ENCODE measurements around the gene RNF150.

The RNF150 gene

DNA sequence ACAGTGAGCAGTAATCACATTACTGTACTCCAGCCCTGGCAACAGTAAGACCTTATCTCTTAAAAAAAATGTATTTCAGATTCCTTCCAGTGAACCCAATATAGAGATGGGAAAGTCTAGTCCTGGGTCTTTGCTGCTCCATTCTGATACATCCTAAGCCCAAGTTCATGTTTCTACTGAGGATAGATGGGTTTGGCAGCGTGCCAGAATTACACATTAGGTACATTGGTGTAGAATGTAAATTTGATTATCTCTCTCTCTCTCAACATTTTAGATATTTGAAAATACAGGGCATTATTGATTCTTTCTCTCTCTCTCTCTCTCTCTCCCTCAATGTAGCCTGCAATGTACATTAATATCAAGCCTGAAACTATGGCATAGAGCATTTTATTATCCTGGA, 43.9 kb upstream of the RNF150 start:
- H3K9me2 ChIP-seq (replicated peaks; ENCODE audit: low read depth, low read length) = no peaks in the 10 kb centered on the region
- no peak overlapping the region for H2AFZ ChIP-seq (ENCODE audit: low read length)
- no peaks in the 10 kb centered on the region for H3F3A ChIP-seq (ENCODE audit: low read depth)
- H3K4me2 ChIP-seq (ENCODE audit: low read depth, low read length, poor library complexity, severe bottlenecking) = no peak overlapping the region
- H3K27me3 ChIP-seq (ENCODE audit: insufficient read depth, low read length, poor library complexity, severe bottlenecking) = no peaks in the 10 kb centered on the region
- H3K79me2 ChIP-seq (ENCODE audit: insufficient read depth, low read length) = no peaks in the 10 kb centered on the region
- TF ChIP-seq, protein P1, sequence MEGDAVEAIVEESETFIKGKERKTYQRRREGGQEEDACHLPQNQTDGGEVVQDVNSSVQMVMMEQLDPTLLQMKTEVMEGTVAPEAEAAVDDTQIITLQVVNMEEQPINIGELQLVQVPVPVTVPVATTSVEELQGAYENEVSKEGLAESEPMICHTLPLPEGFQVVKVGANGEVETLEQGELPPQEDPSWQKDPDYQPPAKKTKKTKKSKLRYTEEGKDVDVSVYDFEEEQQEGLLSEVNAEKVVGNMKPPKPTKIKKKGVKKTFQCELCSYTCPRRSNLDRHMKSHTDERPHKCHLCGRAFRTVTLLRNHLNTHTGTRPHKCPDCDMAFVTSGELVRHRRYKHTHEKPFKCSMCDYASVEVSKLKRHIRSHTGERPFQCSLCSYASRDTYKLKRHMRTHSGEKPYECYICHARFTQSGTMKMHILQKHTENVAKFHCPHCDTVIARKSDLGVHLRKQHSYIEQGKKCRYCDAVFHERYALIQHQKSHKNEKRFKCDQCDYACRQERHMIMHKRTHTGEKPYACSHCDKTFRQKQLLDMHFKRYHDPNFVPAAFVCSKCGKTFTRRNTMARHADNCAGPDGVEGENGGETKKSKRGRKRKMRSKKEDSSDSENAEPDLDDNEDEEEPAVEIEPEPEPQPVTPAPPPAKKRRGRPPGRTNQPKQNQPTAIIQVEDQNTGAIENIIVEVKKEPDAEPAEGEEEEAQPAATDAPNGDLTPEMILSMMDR (conservative IDR thresholded peaks at IDR 0.05; ENCODE audit: low read length) = no peak
- no peak for TF ChIP-seq EZH2phosphoT487 (IDR thresholded peaks at IDR 0.05; ENCODE audit: borderline replicate concordance)
- H4K20me1 ChIP-seq (ENCODE audit: insufficient read depth, low read length, poor library complexity, severe bottlenecking) = no peaks in the 10 kb centered on the region
- H3K9ac ChIP-seq (ENCODE audit: low read depth, low read length, poor library complexity, severe bottlenecking) = no peak overlapping the region
- no peaks in the 10 kb centered on the region for H3K9me3 ChIP-seq (ENCODE audit: insufficient read depth, low read depth, low read length)
- no peaks in the 10 kb centered on the region for H3K36me3 ChIP-seq (ENCODE audit: insufficient read depth, low read length)
- no peak overlapping the region for H3K4me3 ChIP-seq (ENCODE audit: low read length, poor library complexity, severe bottlenecking)
- H3K4me1 ChIP-seq (ENCODE audit: insufficient read depth, low read length, poor library complexity, severe bottlenecking) = no peaks in the 10 kb centered on the region

DNA sequence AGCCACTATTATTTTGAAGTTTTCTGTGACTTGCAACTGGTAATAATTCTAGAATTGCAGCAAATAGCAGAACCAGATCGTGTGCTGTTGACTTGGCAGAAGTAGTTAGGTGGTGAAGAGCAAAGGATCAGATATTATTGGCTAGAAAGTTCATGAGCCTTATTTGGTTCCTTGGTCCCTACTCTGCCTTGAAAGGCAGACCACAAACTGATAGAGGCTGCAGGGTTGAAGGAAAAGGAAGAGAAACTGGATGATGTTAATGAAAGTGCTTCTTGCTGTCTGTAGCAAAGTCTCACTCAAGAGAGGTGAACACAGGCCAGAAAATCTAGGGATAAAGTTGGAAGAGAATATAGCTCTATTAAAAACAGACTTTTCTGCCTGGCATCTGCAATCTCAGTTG, 41.2 kb upstream of the RNF150 start:
- H2AFZ ChIP-seq (ENCODE audit: low read length) = peak overlapping the region; percentile 26; the same call in 1 of the 2 replicates
- H3K27me3 ChIP-seq (ENCODE audit: insufficient read depth, low read length, poor library complexity, severe bottlenecking) = no peaks in the 10 kb centered on the region
- no peaks in the 10 kb centered on the region for H3F3A ChIP-seq (ENCODE audit: low read depth)
- H3K4me3 ChIP-seq (ENCODE audit: low read length, poor library complexity, severe bottlenecking) = no peak overlapping the region
- H3K79me2 ChIP-seq (ENCODE audit: insufficient read depth, low read length) = no peaks in the 10 kb centered on the region
- no peaks in the 10 kb centered on the region for H3K36me3 ChIP-seq (ENCODE audit: insufficient read depth, low read length)
- no peaks in the 10 kb centered on the region for H3K9me2 ChIP-seq (replicated peaks; ENCODE audit: low read depth, low read length)
- no peaks in the 10 kb centered on the region for H3K4me1 ChIP-seq (ENCODE audit: insufficient read depth, low read length, poor library complexity, severe bottlenecking)
- no peaks in the 10 kb centered on the region for H4K20me1 ChIP-seq (ENCODE audit: insufficient read depth, low read length, poor library complexity, severe bottlenecking)
- H3K9ac ChIP-seq (ENCODE audit: low read depth, low read length, poor library complexity, severe bottlenecking) = no peak overlapping the region
- H3K4me2 ChIP-seq (ENCODE audit: low read depth, low read length, poor library complexity, severe bottlenecking) = no peak overlapping the region
- H3K9me3 ChIP-seq (ENCODE audit: insufficient read depth, low read depth, low read length) = 0 out of 2 replicates have a peak, but pooled peaks cover 2% of the 10 kb centered on the region
- no peak for TF ChIP-seq EZH2phosphoT487 (IDR thresholded peaks at IDR 0.05; ENCODE audit: borderline replicate concordance)
- TF ChIP-seq, protein P1 (conservative IDR thresholded peaks at IDR 0.05; ENCODE audit: low read length) = no peak

DNA sequence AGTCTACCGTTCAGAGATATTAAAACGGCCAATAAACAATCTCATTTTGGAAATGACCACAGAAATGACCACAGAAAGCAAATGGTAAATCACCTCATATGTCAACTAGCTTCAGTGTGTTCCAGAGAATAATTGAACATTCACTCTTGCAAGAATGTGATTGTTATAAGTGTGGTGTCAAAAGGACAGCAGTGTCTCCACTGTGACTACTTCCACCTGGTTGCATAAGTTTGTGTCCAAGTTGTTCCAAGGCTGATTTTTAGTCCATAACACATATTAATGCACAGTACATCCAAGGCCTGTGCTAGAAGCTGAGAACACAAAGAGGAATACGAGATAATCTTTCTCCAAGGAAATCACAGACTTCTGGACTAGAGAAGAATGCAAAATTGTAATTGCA, 37.4 kb upstream of the RNF150 start:
- H3K9me2 ChIP-seq (replicated peaks; ENCODE audit: low read depth, low read length) = no peaks in the 10 kb centered on the region
- no peak overlapping the region for H3K4me2 ChIP-seq (ENCODE audit: low read depth, low read length, poor library complexity, severe bottlenecking)
- no peak overlapping the region for H3K4me3 ChIP-seq (ENCODE audit: low read length, poor library complexity, severe bottlenecking)
- no peaks in the 10 kb centered on the region for H3F3A ChIP-seq (ENCODE audit: low read depth)
- H3K36me3 ChIP-seq (ENCODE audit: insufficient read depth, low read length) = no peaks in the 10 kb centered on the region
- no peak overlapping the region for H3K9ac ChIP-seq (ENCODE audit: low read depth, low read length, poor library complexity, severe bottlenecking)
- TF ChIP-seq, protein P1 (conservative IDR thresholded peaks at IDR 0.05; ENCODE audit: low read length) = no peak
- no peak for TF ChIP-seq EZH2phosphoT487 (IDR thresholded peaks at IDR 0.05; ENCODE audit: borderline replicate concordance)
- H3K27me3 ChIP-seq (ENCODE audit: insufficient read depth, low read length, poor library complexity, severe bottlenecking) = no peaks in the 10 kb centered on the region
- H3K9me3 ChIP-seq (ENCODE audit: insufficient read depth, low read depth, low read length) = peaks cover 5% of the 10 kb centered on the region; the same call in 1 of the 2 replicates
- H4K20me1 ChIP-seq (ENCODE audit: insufficient read depth, low read length, poor library complexity, severe bottlenecking) = no peaks in the 10 kb centered on the region
- no peaks in the 10 kb centered on the region for H3K79me2 ChIP-seq (ENCODE audit: insufficient read depth, low read length)
- no peaks in the 10 kb centered on the region for H3K4me1 ChIP-seq (ENCODE audit: insufficient read depth, low read length, poor library complexity, severe bottlenecking)
- H2AFZ ChIP-seq (ENCODE audit: low read length) = no peak overlapping the region
